HL-60 (cell line): ENCODE data around the gene PRIM1.
"Not testable (repeated sequence)": the region's sequence is repeated elsewhere in the genome, so short reads cannot be mapped to it uniquely, and the experiment has no call there.

Experiments used
- DNase-seq, 2 experiments: peaks; one replicate each; pipeline ENCODE4 v3.0.0-alpha.2; 2010 to 2020; ENCODE audit warnings: low read depth in 1 of 2, low spot score in 1 of 2
- H3K27ac ChIP-seq: fragments of 250-450 bp; sonication (Bioruptor Pico); replicated peaks from 2 replicates; pipeline ENCODE4 v1.5.1; 2020; ENCODE audit warnings: mild to moderate bottlenecking, moderate library complexity
- H3K27me3 ChIP-seq: fragments of 250-450 bp; sonication (Bioruptor Pico); 2 replicates; pipeline ENCODE4 v1.5.1; 2021; ENCODE audit warnings: mild to moderate bottlenecking, moderate library complexity; ENCODE audit not compliant: insufficient read depth, poor library complexity, severe bottlenecking
- H3K4me3 ChIP-seq: replicated peaks from 2 replicates; pipeline ENCODE4 v1.5.1; 2011; ENCODE audit warnings: mild to moderate bottlenecking, control low read depth, low read length; ENCODE audit not compliant: insufficient read depth
- GABPA ChIP-seq: IDR thresholded peaks from 2 replicates; pipeline ENCODE4 v1.6.1; 2012; ENCODE audit warnings: low read depth
- POLR2AphosphoS5 ChIP-seq: IDR thresholded peaks from 2 replicates; pipeline ENCODE4 v1.6.1; 2012; ENCODE audit warnings: low read depth
- SPI1 ChIP-seq: IDR thresholded peaks from 2 replicates; pipeline ENCODE4 v1.6.1; 2012; ENCODE audit warnings: low read depth, mild to moderate bottlenecking, borderline replicate concordance
- TF ChIP-seq, protein P1 (sequence below): IDR thresholded peaks from 2 replicates; pipeline ENCODE4 v1.6.1; 2012; ENCODE audit warnings: low read depth; ENCODE audit not compliant: insufficient replicate concordance
- TF ChIP-seq, protein P2 (sequence below): IDR thresholded peaks from one replicate; pipeline ENCODE4 v1.5.1; 2011; ENCODE audit warnings: low read length, control low read depth, inconsistent platforms; ENCODE audit not compliant: insufficient read depth

Gene PRIM1

DNA sequence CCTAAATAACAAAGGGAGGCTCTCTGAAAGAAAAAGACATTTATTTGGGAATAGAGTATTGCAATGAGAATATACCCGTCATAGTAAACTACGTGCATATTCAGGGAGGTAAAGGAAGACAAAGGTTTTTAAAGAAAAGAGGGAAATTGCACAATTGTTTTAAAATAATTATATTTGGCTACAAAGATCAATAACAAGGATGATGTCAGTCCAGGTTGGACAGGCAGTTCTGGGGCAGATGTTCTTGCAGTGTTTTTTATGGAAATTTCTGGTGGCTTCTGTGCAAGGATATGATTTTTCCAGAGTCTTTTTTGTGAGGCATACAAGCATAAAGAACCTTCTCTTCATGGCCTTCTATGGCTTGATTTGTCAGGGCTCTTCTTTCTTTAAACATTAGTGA is 40.6 kb upstream of the PRIM1 start:
- TF ChIP-seq, protein P1, sequence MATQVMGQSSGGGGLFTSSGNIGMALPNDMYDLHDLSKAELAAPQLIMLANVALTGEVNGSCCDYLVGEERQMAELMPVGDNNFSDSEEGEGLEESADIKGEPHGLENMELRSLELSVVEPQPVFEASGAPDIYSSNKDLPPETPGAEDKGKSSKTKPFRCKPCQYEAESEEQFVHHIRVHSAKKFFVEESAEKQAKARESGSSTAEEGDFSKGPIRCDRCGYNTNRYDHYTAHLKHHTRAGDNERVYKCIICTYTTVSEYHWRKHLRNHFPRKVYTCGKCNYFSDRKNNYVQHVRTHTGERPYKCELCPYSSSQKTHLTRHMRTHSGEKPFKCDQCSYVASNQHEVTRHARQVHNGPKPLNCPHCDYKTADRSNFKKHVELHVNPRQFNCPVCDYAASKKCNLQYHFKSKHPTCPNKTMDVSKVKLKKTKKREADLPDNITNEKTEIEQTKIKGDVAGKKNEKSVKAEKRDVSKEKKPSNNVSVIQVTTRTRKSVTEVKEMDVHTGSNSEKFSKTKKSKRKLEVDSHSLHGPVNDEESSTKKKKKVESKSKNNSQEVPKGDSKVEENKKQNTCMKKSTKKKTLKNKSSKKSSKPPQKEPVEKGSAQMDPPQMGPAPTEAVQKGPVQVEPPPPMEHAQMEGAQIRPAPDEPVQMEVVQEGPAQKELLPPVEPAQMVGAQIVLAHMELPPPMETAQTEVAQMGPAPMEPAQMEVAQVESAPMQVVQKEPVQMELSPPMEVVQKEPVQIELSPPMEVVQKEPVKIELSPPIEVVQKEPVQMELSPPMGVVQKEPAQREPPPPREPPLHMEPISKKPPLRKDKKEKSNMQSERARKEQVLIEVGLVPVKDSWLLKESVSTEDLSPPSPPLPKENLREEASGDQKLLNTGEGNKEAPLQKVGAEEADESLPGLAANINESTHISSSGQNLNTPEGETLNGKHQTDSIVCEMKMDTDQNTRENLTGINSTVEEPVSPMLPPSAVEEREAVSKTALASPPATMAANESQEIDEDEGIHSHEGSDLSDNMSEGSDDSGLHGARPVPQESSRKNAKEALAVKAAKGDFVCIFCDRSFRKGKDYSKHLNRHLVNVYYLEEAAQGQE, result no peak
- no peak for TF ChIP-seq SPI1
- TF ChIP-seq POLR2AphosphoS5, result no peak
- no peak for TF ChIP-seq GABPA
- TF ChIP-seq, protein P2, sequence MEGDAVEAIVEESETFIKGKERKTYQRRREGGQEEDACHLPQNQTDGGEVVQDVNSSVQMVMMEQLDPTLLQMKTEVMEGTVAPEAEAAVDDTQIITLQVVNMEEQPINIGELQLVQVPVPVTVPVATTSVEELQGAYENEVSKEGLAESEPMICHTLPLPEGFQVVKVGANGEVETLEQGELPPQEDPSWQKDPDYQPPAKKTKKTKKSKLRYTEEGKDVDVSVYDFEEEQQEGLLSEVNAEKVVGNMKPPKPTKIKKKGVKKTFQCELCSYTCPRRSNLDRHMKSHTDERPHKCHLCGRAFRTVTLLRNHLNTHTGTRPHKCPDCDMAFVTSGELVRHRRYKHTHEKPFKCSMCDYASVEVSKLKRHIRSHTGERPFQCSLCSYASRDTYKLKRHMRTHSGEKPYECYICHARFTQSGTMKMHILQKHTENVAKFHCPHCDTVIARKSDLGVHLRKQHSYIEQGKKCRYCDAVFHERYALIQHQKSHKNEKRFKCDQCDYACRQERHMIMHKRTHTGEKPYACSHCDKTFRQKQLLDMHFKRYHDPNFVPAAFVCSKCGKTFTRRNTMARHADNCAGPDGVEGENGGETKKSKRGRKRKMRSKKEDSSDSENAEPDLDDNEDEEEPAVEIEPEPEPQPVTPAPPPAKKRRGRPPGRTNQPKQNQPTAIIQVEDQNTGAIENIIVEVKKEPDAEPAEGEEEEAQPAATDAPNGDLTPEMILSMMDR, result no peak
- H3K27me3 ChIP-seq, result no peaks in the 10 kb centered on the region
- H3K27ac ChIP-seq, result no peak overlapping the region
- no peak overlapping the region for H3K4me3 ChIP-seq
- no peak for DNase-seq

DNA sequence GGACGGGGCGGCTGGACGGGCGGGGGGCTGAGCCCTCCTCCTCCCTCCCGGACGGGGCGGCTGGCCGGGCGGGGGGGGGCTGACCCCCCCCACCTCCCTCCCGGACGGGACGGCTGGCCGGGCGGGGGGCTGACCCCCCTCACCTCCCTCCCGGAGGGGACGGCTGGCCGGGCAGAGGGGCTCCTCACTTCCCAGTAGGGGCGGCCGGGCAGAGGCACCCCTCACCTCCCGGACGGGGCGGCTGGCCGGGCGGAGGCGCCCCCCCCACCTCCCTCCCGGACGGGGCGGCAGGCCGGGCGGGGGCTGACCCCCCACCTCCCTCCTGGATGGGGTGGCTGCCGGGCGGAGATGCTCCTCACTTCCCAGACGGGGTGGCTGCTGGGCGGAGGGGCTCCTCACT is 37.3 kb upstream of the PRIM1 start:
- not testable (repeated sequence) for H3K27me3 ChIP-seq, H3K27ac ChIP-seq, H3K4me3 ChIP-seq, DNase-seq

DNA sequence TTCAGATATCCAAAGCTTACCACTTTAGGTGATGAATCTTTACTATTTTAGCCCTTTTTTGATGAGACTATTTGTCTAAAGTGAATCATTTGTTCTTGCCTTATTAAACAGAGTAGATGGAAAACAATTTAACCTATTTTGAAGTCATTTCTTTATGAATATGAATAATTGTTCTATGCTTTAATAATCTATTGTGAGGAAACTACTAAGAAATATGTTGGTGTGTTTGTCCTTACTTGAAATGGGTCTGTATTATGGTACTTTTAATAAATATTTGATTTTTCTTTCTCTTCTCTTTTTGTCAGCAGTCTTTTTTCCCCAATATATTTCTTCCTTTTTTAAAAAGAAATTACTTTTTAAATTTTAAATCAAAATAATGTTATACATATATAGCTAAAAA is 35.4 kb upstream of the PRIM1 start:
- H3K27ac ChIP-seq, result no peak overlapping the region

DNA sequence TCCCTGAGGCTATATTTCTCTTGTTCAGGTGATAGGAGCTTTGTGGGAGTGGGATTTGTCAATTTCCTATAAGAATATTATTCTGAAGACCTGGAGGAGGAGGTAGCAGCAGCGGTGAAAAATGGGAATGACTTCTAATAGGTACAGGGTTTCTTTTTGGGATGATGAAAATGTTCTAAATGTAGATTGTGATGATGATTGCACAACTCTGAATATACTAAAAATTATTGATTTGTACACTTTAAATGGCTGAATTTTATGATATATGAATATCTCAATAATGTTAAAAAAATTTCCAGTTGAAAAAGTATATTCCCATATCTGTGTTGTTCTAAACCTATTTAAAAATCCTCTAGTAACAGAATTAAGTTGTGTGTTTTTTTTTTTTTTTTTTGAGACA is 33.8 kb upstream of the PRIM1 start:
- Histone ChIP-seq H3K4me3 (no peak overlapping the region), H3K27me3 (no peaks in the 10 kb centered on the region), H3K27ac (no peak overlapping the region)
- DNase-seq, result no peak
- TF ChIP-seq GABPA (no peak), POLR2AphosphoS5 (no peak), SPI1 (no peak)
- TF ChIP-seq, protein P2, result no peak

More for the DNA sequence above, 35.4 kb upstream of the PRIM1 start:
- no peak overlapping the region for H3K4me3 ChIP-seq
- no peaks in the 10 kb centered on the region for H3K27me3 ChIP-seq
- TF ChIP-seq GABPA, result no peak
- TF ChIP-seq, protein P2, result no peak
- DNase-seq, result no peak

DNA sequence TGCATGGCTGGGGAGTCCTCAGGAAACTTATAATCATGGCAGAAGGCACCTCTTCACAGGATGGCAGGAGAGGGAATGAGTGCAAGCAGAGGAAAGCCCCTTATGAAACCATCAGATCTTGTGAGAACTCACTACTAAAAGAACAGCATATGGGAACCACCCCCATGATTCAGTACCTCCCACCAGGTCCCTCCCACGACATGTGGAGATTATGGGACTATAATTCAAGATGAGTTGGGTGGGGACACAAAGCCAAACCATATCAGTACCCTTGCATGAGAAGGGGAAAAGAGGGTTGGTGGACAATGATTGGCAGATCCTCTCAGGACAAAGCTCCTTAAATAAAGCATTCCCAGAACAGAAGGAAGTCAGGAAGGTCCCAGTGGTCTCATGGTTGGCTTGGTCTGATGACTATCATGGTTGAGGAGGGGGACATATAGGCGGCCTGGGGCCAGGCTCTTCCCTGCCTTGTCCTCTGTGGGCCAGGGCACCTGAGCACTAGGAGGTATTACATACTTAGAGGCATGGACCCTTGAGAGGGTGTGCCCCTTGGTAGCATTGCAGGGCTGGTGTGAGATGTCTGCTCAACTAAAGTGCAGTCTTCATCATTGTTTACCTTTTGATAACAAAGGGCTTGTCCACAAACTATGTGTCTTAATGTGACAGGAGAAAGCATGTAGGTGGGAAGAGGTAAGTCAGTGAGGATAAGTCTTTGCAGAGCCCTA is 33.2 kb upstream of the PRIM1 start:
- Histone ChIP-seq H3K27ac (no peak overlapping the region), H3K4me3 (no peak overlapping the region), H3K27me3 (no peaks in the 10 kb centered on the region)
- TF ChIP-seq POLR2AphosphoS5 (no peak), SPI1 (no peak), GABPA (no peak)
- TF ChIP-seq, protein P2, result no peak
- TF ChIP-seq, protein P1, result no peak
- no peak for DNase-seq
